WTC11 (cell line): ENCODE measurements around the gene GJA3. TPM values are rescaled to one million over a fixed set of nuclear protein-coding genes. Genes with fewer than 3 reads are reported as not detected.

Experiments used
- ATAC-seq: fragments of 200-7000 bp; cut with Tn5 transposase; 2 replicates; pipeline ENCODE4 v1.10.0; 2021; ENCODE audit warnings: mild to moderate bottlenecking, moderate library complexity
- CTCF ChIA-PET: fragments of 300-600 bp; sonication (Branson Sonifier 250); formaldehyde crosslinking; loops from one replicate; lab custom pipeline; 2021; ENCODE audit warnings: antibody characterized with exemption; lab: Charles Lee
- POLR2A ChIA-PET: fragments of 350-600 bp; sonication (Branson Sonifier 250); formaldehyde crosslinking; loops from one replicate; lab custom pipeline; 2021; ENCODE audit warnings: antibody characterized with exemption; lab: Charles Lee
- DNase-seq: peaks from one replicate; pipeline ENCODE4 v3.0.0; 2021; ENCODE audit warnings: low spot score
- H3K27ac Mint-ChIP-seq: 2 replicates; pipeline ENCODE4 v1.8.0; 2021; ENCODE audit warnings: mixed read lengths
- H3K27me3 Mint-ChIP-seq: 2 replicates; pipeline ENCODE4 v1.8.0; 2021; ENCODE audit warnings: low read depth, mild to moderate bottlenecking, moderate library complexity, mixed read lengths
- H3K36me3 Mint-ChIP-seq: 2 replicates; pipeline ENCODE4 v1.8.0; 2021; ENCODE audit warnings: mixed read lengths
- H3K4me1 Mint-ChIP-seq: 2 replicates; pipeline ENCODE4 v1.8.0; 2022; ENCODE audit warnings: mixed read lengths
- H3K4me3 Mint-ChIP-seq: 2 replicates; pipeline ENCODE4 v1.8.0; 2021; ENCODE audit warnings: mild to moderate bottlenecking, moderate library complexity, mixed read lengths
- H3K9me3 Mint-ChIP-seq: 2 replicates; pipeline ENCODE4 v1.8.0; 2021; ENCODE audit warnings: mixed read lengths
- ATF1 ChIP-seq: sonication (generic); formaldehyde crosslinking; IDR thresholded peaks from 2 replicates; pipeline ENCODE4 v1.8.1; 2023; ENCODE audit warnings: mild to moderate bottlenecking, moderate library complexity, missing genetic modification reagents
- CREM ChIP-seq: sonication (generic); formaldehyde crosslinking; IDR thresholded peaks from 2 replicates; pipeline ENCODE4 v1.8.1; 2022; ENCODE audit warnings: mild to moderate bottlenecking, missing genetic modification reagents, moderate library complexity
- E2F4 ChIP-seq: sonication (generic); formaldehyde crosslinking; IDR thresholded peaks from 2 replicates; pipeline ENCODE4 v1.8.1; 2022; ENCODE audit warnings: low read depth, mild to moderate bottlenecking, moderate library complexity, missing genetic modification reagents, borderline replicate concordance
- ETV6 ChIP-seq: sonication (generic); formaldehyde crosslinking; IDR thresholded peaks from 2 replicates; pipeline ENCODE4 v1.8.1; 2022; ENCODE audit warnings: mild to moderate bottlenecking, missing genetic modification reagents
- GABPB1 ChIP-seq: sonication (generic); formaldehyde crosslinking; IDR thresholded peaks from 2 replicates; pipeline ENCODE4 v1.8.1; 2023; ENCODE audit warnings: mild to moderate bottlenecking, missing genetic modification reagents
- MXD4 ChIP-seq: fragments of 250-450 bp; sonication (Bioruptor Pico); IDR thresholded peaks from 2 replicates; pipeline ENCODE4 v1.8.0; 2021; ENCODE audit warnings: mild to moderate bottlenecking, moderate library complexity, borderline replicate concordance
- NFE2L1 ChIP-seq: sonication (generic); formaldehyde crosslinking; IDR thresholded peaks from 2 replicates; pipeline ENCODE4 v1.8.1; 2023; ENCODE audit warnings: missing genetic modification reagents
- NR3C1 ChIP-seq: sonication (generic); formaldehyde crosslinking; conservative IDR thresholded peaks from 2 replicates; pipeline ENCODE4 v1.8.1; 2023; ENCODE audit warnings: low read depth, mild to moderate bottlenecking, missing genetic modification reagents
- PRRX2 ChIP-seq: fragments of 250-450 bp; sonication (Bioruptor Pico); IDR thresholded peaks from 2 replicates; pipeline ENCODE4 v1.8.0; 2021; ENCODE audit warnings: mild to moderate bottlenecking
- RELA ChIP-seq: sonication (generic); formaldehyde crosslinking; IDR thresholded peaks from 2 replicates; pipeline ENCODE4 v1.8.1; 2022; ENCODE audit warnings: missing genetic modification reagents, mild to moderate bottlenecking, borderline replicate concordance
- STAT6 ChIP-seq: sonication (generic); formaldehyde crosslinking; conservative IDR thresholded peaks from 2 replicates; pipeline ENCODE4 v1.8.1; 2023; ENCODE audit warnings: mild to moderate bottlenecking, low read depth, missing genetic modification reagents, moderate library complexity
- TEAD1 ChIP-seq: sonication (generic); formaldehyde crosslinking; IDR thresholded peaks from 2 replicates; pipeline ENCODE4 v1.8.0; 2022; ENCODE audit warnings: mild to moderate bottlenecking, missing genetic modification reagents
- TEAD4 ChIP-seq: sonication (generic); formaldehyde crosslinking; IDR thresholded peaks from 2 replicates; pipeline ENCODE4 v1.8.0; 2022; ENCODE audit warnings: mild to moderate bottlenecking, missing genetic modification reagents
- ZNF121 ChIP-seq: sonication (generic); formaldehyde crosslinking; IDR thresholded peaks from 2 replicates; pipeline ENCODE4 v1.8.0; 2023; ENCODE audit warnings: missing genetic modification reagents
- ZNF219 ChIP-seq: sonication (generic); formaldehyde crosslinking; IDR thresholded peaks from 2 replicates; pipeline ENCODE4 v1.8.0; 2023; ENCODE audit warnings: missing genetic modification reagents, mild to moderate bottlenecking, borderline replicate concordance
- total RNA-seq: library from RNA; stranded (reverse); gene quantifications from 3 replicates; pipeline ENCODE4 v1.2.3, GENCODE V29; 2021
- TF ChIP-seq, protein P1 (sequence below): sonication (generic); formaldehyde crosslinking; IDR thresholded peaks from 2 replicates; pipeline ENCODE4 v1.8.0; 2022; ENCODE audit warnings: mild to moderate bottlenecking, missing genetic modification reagents
- TF ChIP-seq, protein P2 (sequence below): sonication (generic); formaldehyde crosslinking; IDR thresholded peaks from 2 replicates; pipeline ENCODE4 v1.8.1; 2023; ENCODE audit warnings: mild to moderate bottlenecking, missing genetic modification reagents
- TF ChIP-seq, protein P3 (sequence below): sonication (generic); formaldehyde crosslinking; conservative IDR thresholded peaks from 2 replicates; pipeline ENCODE4 v1.8.1; 2022; ENCODE audit warnings: mild to moderate bottlenecking, missing genetic modification reagents
- TF ChIP-seq, protein P4 (sequence below): fragments of 250-450 bp; sonication (Bioruptor Pico); IDR thresholded peaks from 2 replicates; pipeline ENCODE4 v1.9.0; 2021; ENCODE audit warnings: mild to moderate bottlenecking
- TF ChIP-seq, protein P5 (sequence below): fragments of 250-450 bp; sonication (Bioruptor Pico); IDR thresholded peaks from 2 replicates; pipeline ENCODE4 v1.8.0; 2021; ENCODE audit warnings: mild to moderate bottlenecking
- TF ChIP-seq, protein P6 (sequence below): sonication (generic); formaldehyde crosslinking; IDR thresholded peaks from 2 replicates; pipeline ENCODE4 v1.8.1; 2022; ENCODE audit warnings: low read depth, missing genetic modification reagents, borderline replicate concordance
- TF ChIP-seq, protein P7 (sequence below): sonication (generic); formaldehyde crosslinking; IDR thresholded peaks from 2 replicates; pipeline ENCODE4 v1.8.1; 2023; ENCODE audit warnings: mild to moderate bottlenecking, missing genetic modification reagents, moderate library complexity

Gene GJA3
- total RNA-seq, 1 experiment from 2014 or later, result 0.48 TPM

- TF ChIP-seq STAT6 (no peak), PRRX2 (CRISPR knock-in tag) (no peak), TEAD1 (CRISPR knock-in tag) (no peak), TEAD4 (CRISPR knock-in tag) (no peak)
- TF ChIP-seq, protein P1, sequence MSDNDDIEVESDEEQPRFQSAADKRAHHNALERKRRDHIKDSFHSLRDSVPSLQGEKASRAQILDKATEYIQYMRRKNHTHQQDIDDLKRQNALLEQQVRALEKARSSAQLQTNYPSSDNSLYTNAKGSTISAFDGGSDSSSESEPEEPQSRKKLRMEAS (CRISPR knock-in tag), result no peak
Measured at GRCh38 chr13:20198781-20199180, 37.9 kb upstream of the GJA3 start (continued).

GRCh38 chr13:20197361-20197834, 36.5 kb upstream of the GJA3 start:
- Mint-ChIP-seq H3K27ac (no peak overlapping the region), H3K9me3 (peaks cover 13% of the 10 kb centered on the region), H3K27me3 (peaks cover 54% of the 10 kb centered on the region), H3K36me3 (peaks cover 3% of the 10 kb centered on the region; the same call in 1 of the 2 replicates), H3K4me1 (peaks cover 12% of the 10 kb centered on the region), H3K4me3 (no peak overlapping the region)
- no peak for ATAC-seq
- ChIA-PET CTCF (interaction anchor here (0.5 to 1.9 kb wide), 65 partner anchors 8 to 727 kb away, joined by 3 to 35 read pairs (median 5); no protein-coding TSS in a partner anchor), POLR2A (no interaction called here)
- TF ChIP-seq MXD4 (no peak), CREM (no peak), ATF1 (no peak), ZNF219 (no peak), NR3C1 (no peak), NFE2L1 (CRISPR knock-in tag) (no peak), ETV6 (CRISPR knock-in tag) (no peak), GABPB1 (no peak), RELA (CRISPR knock-in tag) (no peak)
- TF ChIP-seq, protein P2, sequence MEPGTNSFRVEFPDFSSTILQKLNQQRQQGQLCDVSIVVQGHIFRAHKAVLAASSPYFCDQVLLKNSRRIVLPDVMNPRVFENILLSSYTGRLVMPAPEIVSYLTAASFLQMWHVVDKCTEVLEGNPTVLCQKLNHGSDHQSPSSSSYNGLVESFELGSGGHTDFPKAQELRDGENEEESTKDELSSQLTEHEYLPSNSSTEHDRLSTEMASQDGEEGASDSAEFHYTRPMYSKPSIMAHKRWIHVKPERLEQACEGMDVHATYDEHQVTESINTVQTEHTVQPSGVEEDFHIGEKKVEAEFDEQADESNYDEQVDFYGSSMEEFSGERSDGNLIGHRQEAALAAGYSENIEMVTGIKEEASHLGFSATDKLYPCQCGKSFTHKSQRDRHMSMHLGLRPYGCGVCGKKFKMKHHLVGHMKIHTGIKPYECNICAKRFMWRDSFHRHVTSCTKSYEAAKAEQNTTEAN, result no peak
- TF ChIP-seq, protein P3, sequence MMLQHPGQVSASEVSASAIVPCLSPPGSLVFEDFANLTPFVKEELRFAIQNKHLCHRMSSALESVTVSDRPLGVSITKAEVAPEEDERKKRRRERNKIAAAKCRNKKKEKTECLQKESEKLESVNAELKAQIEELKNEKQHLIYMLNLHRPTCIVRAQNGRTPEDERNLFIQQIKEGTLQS, result no peak
- TF ChIP-seq, protein P4, sequence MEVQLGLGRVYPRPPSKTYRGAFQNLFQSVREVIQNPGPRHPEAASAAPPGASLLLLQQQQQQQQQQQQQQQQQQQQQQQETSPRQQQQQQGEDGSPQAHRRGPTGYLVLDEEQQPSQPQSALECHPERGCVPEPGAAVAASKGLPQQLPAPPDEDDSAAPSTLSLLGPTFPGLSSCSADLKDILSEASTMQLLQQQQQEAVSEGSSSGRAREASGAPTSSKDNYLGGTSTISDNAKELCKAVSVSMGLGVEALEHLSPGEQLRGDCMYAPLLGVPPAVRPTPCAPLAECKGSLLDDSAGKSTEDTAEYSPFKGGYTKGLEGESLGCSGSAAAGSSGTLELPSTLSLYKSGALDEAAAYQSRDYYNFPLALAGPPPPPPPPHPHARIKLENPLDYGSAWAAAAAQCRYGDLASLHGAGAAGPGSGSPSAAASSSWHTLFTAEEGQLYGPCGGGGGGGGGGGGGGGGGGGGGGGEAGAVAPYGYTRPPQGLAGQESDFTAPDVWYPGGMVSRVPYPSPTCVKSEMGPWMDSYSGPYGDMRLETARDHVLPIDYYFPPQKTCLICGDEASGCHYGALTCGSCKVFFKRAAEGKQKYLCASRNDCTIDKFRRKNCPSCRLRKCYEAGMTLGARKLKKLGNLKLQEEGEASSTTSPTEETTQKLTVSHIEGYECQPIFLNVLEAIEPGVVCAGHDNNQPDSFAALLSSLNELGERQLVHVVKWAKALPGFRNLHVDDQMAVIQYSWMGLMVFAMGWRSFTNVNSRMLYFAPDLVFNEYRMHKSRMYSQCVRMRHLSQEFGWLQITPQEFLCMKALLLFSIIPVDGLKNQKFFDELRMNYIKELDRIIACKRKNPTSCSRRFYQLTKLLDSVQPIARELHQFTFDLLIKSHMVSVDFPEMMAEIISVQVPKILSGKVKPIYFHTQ (CRISPR knock-in tag), result no peak
- no peak for DNase-seq

DNA sequence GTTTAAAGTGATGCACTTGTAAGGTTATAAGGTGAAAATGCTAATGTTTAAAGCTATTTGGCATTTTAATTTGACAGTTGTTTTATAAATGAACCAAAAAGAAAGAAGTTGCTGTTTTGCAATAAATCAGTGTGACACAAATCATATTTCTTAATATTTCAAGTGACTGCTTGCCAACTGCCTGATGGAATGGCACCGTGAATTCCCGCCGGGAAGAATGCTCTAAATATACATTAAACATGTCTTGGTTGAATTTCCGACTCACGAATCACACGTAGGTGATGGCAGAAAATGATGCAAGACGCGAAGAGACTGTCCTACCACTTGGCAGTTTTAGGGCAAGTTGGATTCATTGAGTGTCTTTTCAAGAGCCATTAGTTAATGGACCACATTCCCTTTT, 34.9 kb upstream of the GJA3 start:
- Mint-ChIP-seq H3K4me1 (peaks cover 18% of the 10 kb centered on the region), H3K9me3 (peaks cover 4% of the 10 kb centered on the region; the same call in 1 of the 2 replicates), H3K4me3 (no peak overlapping the region), H3K27ac (no peak overlapping the region), H3K36me3 (no peaks in the 10 kb centered on the region), H3K27me3 (peaks cover 67% of the 10 kb centered on the region)
- ATAC-seq, result no peak
- no peak for DNase-seq
- ChIA-PET POLR2A (no interaction called here), CTCF (interaction anchor here (1.9 kb wide), 1 partner anchor 136 kb away, joined by 6 read pairs; no protein-coding TSS in a partner anchor)
- TF ChIP-seq, protein P5, sequence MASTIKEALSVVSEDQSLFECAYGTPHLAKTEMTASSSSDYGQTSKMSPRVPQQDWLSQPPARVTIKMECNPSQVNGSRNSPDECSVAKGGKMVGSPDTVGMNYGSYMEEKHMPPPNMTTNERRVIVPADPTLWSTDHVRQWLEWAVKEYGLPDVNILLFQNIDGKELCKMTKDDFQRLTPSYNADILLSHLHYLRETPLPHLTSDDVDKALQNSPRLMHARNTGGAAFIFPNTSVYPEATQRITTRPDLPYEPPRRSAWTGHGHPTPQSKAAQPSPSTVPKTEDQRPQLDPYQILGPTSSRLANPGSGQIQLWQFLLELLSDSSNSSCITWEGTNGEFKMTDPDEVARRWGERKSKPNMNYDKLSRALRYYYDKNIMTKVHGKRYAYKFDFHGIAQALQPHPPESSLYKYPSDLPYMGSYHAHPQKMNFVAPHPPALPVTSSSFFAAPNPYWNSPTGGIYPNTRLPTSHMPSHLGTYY (CRISPR knock-in tag), result no peak
- TF ChIP-seq ETV6 (CRISPR knock-in tag) (no peak), RELA (CRISPR knock-in tag) (no peak), NR3C1 (no peak), ZNF219 (no peak), ZNF121 (CRISPR knock-in tag) (no peak), E2F4 (CRISPR knock-in tag) (no peak), TEAD1 (CRISPR knock-in tag) (no peak)
- TF ChIP-seq, protein P6, sequence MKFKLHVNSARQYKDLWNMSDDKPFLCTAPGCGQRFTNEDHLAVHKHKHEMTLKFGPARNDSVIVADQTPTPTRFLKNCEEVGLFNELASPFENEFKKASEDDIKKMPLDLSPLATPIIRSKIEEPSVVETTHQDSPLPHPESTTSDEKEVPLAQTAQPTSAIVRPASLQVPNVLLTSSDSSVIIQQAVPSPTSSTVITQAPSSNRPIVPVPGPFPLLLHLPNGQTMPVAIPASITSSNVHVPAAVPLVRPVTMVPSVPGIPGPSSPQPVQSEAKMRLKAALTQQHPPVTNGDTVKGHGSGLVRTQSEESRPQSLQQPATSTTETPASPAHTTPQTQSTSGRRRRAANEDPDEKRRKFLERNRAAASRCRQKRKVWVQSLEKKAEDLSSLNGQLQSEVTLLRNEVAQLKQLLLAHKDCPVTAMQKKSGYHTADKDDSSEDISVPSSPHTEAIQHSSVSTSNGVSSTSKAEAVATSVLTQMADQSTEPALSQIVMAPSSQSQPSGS (CRISPR knock-in tag), result no peak
- TF ChIP-seq, protein P7, sequence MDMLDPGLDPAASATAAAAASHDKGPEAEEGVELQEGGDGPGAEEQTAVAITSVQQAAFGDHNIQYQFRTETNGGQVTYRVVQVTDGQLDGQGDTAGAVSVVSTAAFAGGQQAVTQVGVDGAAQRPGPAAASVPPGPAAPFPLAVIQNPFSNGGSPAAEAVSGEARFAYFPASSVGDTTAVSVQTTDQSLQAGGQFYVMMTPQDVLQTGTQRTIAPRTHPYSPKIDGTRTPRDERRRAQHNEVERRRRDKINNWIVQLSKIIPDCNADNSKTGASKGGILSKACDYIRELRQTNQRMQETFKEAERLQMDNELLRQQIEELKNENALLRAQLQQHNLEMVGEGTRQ, result no peak
